DOHH2 (cell line): ENCODE measurements around the gene SCN5A.

Experiments used
- H3F3A ChIP-seq: fragments of 200-600 bp; sonication (generic), shearing (Covaris generic); 2 replicates; pipeline ENCODE4 v1.6.0; 2016; ENCODE audit warnings: antibody characterized with exemption, mild to moderate bottlenecking; ENCODE audit not compliant: control insufficient read depth, insufficient read depth
- H3K27ac ChIP-seq: fragments of 200-600 bp; sonication (generic); 2 replicates; pipeline ENCODE4 v1.5.1; 2014; ENCODE audit warnings: low read depth, mild to moderate bottlenecking, low read length, moderate library complexity
- H3K27me3 ChIP-seq: fragments of 200-600 bp; sonication (generic); 2 replicates; pipeline ENCODE4 v1.6.1; 2014; ENCODE audit warnings: mild to moderate bottlenecking, low read length, mixed read lengths; ENCODE audit not compliant: control insufficient read depth
- H3K36me3 ChIP-seq: fragments of 200-600 bp; sonication (generic); 2 replicates; pipeline ENCODE4 v1.6.1; 2014; ENCODE audit warnings: mild to moderate bottlenecking, low read length, moderate library complexity, mixed read lengths; ENCODE audit not compliant: control insufficient read depth
- H3K4me1 ChIP-seq: fragments of 200-600 bp; sonication (generic); 2 replicates; pipeline ENCODE4 v1.6.1; 2014; ENCODE audit warnings: mild to moderate bottlenecking, low read length, mixed read lengths; ENCODE audit not compliant: control insufficient read depth
- H3K4me2 ChIP-seq: fragments of 200-600 bp; sonication (generic); 2 replicates; pipeline ENCODE4 v1.6.0; 2014; ENCODE audit warnings: mild to moderate bottlenecking, low read length, moderate library complexity
- H3K4me3 ChIP-seq: fragments of 200-600 bp; sonication (generic); 2 replicates; pipeline ENCODE4 v1.5.1; 2014; ENCODE audit warnings: mild to moderate bottlenecking, low read length, mixed read lengths
- H3K79me2 ChIP-seq: fragments of 200-600 bp; sonication (generic); 2 replicates; pipeline ENCODE4 v1.6.1; 2014; ENCODE audit warnings: mild to moderate bottlenecking, low read length, mixed read lengths; ENCODE audit not compliant: control insufficient read depth
- H3K9me2 ChIP-seq: fragments of 200-600 bp; sonication (generic); replicated peaks from 2 replicates; pipeline ENCODE4 v1.6.1; 2014; ENCODE audit warnings: mild to moderate bottlenecking, low read length, mixed read lengths; ENCODE audit not compliant: control insufficient read depth
- H3K9me3 ChIP-seq: fragments of 200-600 bp; sonication (generic); 2 replicates; pipeline ENCODE4 v1.6.1; 2014; ENCODE audit warnings: antibody characterized with exemption, low read length, mixed read lengths; ENCODE audit not compliant: control insufficient read depth, insufficient read depth
- H4K20me1 ChIP-seq: fragments of 200-600 bp; sonication (generic); 2 replicates; pipeline ENCODE4 v1.6.0; 2014; ENCODE audit warnings: low read depth, mild to moderate bottlenecking, antibody characterized with exemption, low read length, moderate library complexity; ENCODE audit not compliant: control insufficient read depth, insufficient read depth
- EZH2phosphoT487 ChIP-seq: fragments of 200-600 bp; sonication (generic); IDR thresholded peaks from 2 replicates; pipeline ENCODE4 v1.6.1; 2017; ENCODE audit warnings: borderline replicate concordance, mild to moderate bottlenecking, antibody characterized with exemption, low read length, moderate library complexity, mixed read lengths
- TF ChIP-seq, protein P1 (sequence below): fragments of 200-600 bp; sonication (generic); IDR thresholded peaks from one replicate; pipeline ENCODE4 v1.5.1; 2014; ENCODE audit warnings: antibody characterized with exemption, mild to moderate bottlenecking, low read depth, low read length; ENCODE audit not compliant: poor library complexity, severe bottlenecking

SCN5A gene

DNA sequence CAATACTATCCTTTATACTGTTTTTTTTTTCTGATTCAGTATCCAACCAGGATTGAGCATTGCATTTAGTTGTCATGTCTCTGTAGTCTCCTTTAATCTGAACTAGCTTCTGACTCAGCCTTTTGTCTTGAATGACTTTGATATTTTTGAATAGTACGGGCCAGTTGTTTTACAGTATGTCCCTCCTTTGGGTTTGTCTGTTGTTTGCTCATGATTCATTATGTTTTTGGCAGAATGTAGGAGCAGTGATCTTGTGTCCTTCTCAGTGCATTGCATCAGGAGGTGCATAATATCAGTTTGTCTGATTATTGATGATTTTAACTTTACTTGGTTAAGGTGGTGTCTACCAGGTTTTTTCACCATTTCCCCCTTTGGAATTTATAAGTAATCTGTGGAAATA lies 132.8 kb downstream of the SCN5A start:
- Histone ChIP-seq H3K36me3 (peaks cover 29% of the 10 kb centered on the region), H3K9me3 (no peaks in the 10 kb centered on the region), H3K4me2 (no peak overlapping the region), H4K20me1 (0 out of 2 replicates have a peak, but pooled peaks cover 1% of the 10 kb centered on the region), H3F3A (no peaks in the 10 kb centered on the region), H3K4me3 (no peak overlapping the region), H3K4me1 (no peaks in the 10 kb centered on the region), H3K27ac (no peak overlapping the region), H3K27me3 (no peaks in the 10 kb centered on the region), H3K79me2 (no peaks in the 10 kb centered on the region), H3K9me2 (no peaks in the 10 kb centered on the region)
- TF ChIP-seq, protein P1, sequence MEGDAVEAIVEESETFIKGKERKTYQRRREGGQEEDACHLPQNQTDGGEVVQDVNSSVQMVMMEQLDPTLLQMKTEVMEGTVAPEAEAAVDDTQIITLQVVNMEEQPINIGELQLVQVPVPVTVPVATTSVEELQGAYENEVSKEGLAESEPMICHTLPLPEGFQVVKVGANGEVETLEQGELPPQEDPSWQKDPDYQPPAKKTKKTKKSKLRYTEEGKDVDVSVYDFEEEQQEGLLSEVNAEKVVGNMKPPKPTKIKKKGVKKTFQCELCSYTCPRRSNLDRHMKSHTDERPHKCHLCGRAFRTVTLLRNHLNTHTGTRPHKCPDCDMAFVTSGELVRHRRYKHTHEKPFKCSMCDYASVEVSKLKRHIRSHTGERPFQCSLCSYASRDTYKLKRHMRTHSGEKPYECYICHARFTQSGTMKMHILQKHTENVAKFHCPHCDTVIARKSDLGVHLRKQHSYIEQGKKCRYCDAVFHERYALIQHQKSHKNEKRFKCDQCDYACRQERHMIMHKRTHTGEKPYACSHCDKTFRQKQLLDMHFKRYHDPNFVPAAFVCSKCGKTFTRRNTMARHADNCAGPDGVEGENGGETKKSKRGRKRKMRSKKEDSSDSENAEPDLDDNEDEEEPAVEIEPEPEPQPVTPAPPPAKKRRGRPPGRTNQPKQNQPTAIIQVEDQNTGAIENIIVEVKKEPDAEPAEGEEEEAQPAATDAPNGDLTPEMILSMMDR, result no peak
- TF ChIP-seq EZH2phosphoT487, result no peak

DNA sequence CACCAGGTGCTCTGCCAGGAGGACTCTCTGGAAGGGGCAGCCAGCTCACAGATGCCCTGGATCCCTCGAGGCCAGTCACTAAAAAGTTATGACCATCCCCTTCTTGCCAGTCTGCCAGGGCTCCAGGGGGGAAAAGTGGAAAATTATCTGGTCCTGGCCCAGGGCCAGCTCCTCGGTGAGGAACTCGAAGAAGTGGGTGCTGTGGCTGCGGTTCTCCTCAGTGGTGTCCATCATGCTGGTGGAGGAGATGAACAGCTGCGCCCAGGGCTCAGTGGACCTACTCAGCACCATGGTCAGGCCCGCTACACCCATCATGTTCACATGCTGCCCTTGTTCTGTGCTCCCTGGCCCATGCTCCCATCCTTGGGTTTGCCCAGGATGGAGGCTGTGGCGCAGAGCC lies 134.1 kb downstream of the SCN5A start:
- TF ChIP-seq, protein P1, result no peak
- no peak for TF ChIP-seq EZH2phosphoT487
- H4K20me1 ChIP-seq, result no peaks in the 10 kb centered on the region
- no peaks in the 10 kb centered on the region for H3K27me3 ChIP-seq
- H3K9me2 ChIP-seq, result no peaks in the 10 kb centered on the region
- H3K27ac ChIP-seq, result no peak overlapping the region
- no peak overlapping the region for H3K4me2 ChIP-seq
- H3K4me1 ChIP-seq, result no peaks in the 10 kb centered on the region
- peaks cover 34% of the 10 kb centered on the region for H3K36me3 ChIP-seq
- no peaks in the 10 kb centered on the region for H3K9me3 ChIP-seq
- H3K79me2 ChIP-seq, result no peaks in the 10 kb centered on the region
- H3K4me3 ChIP-seq, result no peak overlapping the region
- H3F3A ChIP-seq, result no peaks in the 10 kb centered on the region

GRCh38 chr3:38511546-38511945 lies 137.9 kb downstream of the SCN5A start:
- Histone ChIP-seq H3F3A (no peaks in the 10 kb centered on the region), H4K20me1 (no peaks in the 10 kb centered on the region), H3K36me3 (peaks cover 43% of the 10 kb centered on the region), H3K4me1 (no peaks in the 10 kb centered on the region), H3K79me2 (no peaks in the 10 kb centered on the region), H3K27ac (no peak overlapping the region), H3K9me3 (no peaks in the 10 kb centered on the region), H3K9me2 (no peaks in the 10 kb centered on the region), H3K4me3 (no peak overlapping the region), H3K4me2 (no peak overlapping the region), H3K27me3 (no peaks in the 10 kb centered on the region)
- TF ChIP-seq, protein P1, result no peak
- no peak for TF ChIP-seq EZH2phosphoT487

DNA sequence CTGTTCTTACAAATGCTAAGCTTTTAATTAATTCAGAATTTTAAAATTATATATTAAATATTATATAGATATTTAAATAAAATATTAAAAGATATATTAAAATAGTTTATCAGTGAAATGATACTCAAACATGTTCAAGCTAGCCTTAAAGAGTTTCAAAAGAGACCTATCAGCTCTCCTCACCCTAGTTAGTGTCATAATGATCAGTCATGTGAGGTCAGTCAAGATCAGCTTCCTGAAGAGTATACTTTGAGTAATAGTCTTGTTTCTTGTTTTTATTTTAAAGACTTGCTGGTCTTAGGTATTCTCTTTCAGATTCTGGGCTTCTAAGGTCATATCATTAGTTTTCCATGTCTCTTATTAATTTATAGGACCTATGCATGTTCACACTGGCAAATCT lies 138.9 kb downstream of the SCN5A start:
- TF ChIP-seq, protein P1, result no peak
- TF ChIP-seq EZH2phosphoT487, result no peak
- no peaks in the 10 kb centered on the region for H3K79me2 ChIP-seq
- H3K9me2 ChIP-seq, result no peaks in the 10 kb centered on the region
- no peaks in the 10 kb centered on the region for H4K20me1 ChIP-seq
- H3K27ac ChIP-seq, result no peak overlapping the region
- H3K4me1 ChIP-seq, result no peaks in the 10 kb centered on the region
- peaks cover 45% of the 10 kb centered on the region for H3K36me3 ChIP-seq
- H3K4me2 ChIP-seq, result no peak overlapping the region
- H3F3A ChIP-seq, result no peaks in the 10 kb centered on the region
- no peak overlapping the region for H3K4me3 ChIP-seq
- no peaks in the 10 kb centered on the region for H3K9me3 ChIP-seq
- H3K27me3 ChIP-seq, result no peaks in the 10 kb centered on the region
